Measurements from ENCODE around the gene CNPY4.

The CNPY4 gene, protein sequence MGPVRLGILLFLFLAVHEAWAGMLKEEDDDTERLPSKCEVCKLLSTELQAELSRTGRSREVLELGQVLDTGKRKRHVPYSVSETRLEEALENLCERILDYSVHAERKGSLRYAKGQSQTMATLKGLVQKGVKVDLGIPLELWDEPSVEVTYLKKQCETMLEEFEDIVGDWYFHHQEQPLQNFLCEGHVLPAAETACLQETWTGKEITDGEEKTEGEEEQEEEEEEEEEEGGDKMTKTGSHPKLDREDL

DNA sequence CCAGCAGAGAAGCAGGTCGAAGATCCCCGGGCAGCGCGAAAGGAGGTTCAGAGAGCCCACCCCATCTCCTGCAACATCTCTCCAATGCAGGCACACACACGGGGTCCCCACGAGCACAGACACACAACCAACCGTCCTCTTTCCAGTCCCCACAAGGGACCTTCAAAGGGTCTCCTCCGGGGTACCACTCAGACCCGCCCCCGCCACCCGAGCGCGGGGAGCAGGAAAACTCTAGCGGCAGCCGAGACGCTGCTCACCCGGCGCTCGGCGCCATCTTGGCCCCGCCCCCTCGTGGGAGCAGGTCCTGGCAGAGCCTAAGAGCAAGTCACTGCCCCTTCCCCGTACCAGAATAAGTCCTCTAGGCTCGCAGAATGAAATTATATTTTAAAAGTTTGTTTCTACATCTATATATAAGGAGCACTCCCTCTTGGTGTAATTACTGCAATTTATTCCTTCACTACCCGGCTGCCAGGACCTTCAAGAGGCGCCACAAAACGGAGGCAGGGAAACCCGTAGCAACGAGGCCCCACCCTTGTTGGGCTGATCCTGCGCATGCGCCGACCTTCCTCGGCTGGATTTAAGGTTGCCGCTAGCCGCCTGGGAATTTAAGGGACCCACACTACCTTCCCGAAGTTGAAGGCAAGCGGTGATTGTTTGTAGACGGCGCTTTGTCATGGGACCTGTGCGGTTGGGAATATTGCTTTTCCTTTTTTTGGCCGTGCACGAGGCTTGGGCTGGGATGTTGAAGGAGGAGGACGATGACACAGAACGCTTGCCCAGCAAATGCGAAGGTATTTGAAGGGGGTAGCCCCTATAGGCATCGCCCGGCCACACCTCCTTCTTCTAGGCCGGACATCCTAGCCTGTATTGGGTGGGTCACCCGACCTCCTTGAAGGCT, at the start of gene CNPY4, which contains the start of gene TAF6:
CNPY4 (plus strand) TSS at position 563 of the 898 bp plus-strand sequence; CDS start at position 674, 111 bp downstream.
TAF6 (minus strand) TSS at position 287 of the 898 bp plus-strand sequence. CDS start 5,149 bp downstream, outside the sequence.
- in situ Hi-C loops (cut with MboI; ENCODE audit: low sequenced_read_pairs), result no loop called here

DNA sequence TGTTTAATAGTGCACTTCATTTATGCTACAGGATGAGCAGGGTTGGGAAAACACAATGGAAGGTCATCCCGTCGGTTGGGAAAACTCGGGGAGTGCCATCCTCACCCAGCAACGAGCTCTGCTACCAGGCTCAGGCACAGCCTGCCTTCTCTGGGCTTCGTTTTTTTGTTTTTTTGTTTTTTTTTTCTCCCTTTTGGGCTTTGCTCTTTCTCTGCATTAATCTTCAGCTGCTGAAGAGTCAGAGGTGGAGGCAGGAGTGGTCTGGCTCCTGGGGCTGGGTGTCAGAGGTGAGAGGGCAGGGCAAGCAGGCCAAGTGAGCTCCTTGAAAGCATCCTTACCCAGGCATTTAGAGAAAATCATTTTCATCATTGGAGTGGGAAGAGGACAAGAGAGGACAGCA, 49.4 kb upstream of the CNPY4 start:
- in situ Hi-C loops (cut with MboI; ENCODE audit: low sequenced_read_pairs), result no loop called here

DNA sequence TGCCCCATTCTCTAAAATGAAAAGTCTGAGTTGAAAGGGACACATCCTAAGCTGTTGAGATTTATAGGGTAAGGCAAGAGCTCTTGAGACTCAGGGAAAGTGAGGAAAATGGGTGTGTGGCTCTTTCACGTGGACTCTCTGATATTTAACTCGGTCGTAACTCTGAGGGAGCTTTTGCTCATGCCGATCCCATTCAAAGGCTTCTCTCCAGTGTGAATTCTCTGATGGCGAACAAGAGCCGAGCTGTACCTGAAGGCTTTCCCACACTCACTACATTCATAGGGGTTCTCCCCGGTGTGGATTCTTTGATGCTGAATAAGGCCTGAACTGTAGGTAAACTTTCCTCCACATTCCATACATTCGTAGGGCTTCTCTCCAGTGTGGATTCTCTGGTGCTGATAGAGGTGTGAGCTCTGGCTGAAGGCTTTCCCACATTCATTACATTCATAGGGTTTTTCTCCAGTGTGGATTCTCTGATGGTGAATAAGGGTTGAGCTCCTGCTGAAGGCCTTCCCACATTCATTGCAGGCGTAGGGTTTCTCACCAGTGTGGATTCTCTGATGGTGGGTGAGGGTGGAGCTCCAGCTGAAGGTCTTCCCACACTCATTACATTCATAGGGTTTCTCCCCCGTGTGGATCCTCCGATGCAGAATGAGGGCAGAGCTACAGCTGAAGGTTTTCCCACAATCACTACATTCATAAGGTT, 48.3 kb upstream of the CNPY4 start:
- in situ Hi-C loops (cut with MboI; ENCODE audit: low sequenced_read_pairs), result no loop called here

DNA sequence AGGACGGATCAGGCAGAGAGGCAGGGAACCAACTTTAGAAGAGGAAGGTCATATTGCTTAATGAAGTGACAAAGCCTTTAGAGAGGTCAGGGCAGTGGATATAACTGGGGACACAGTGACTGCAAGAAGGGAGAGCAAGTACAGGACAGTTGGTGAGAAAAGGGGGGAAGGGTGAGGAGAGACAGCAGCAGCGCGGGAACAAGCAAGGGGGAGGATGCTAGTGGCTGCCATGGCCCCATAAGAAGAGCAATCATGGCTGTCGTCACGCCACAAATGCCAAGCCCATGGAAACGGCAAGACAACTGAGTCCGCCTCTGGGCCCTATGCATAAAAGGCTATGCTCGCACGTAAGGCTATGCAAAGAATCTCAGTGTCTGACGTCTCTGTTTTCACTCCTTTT, 47.0 kb upstream of the CNPY4 start:
- in situ Hi-C loops (cut with MboI; ENCODE audit: low sequenced_read_pairs), result no loop called here

DNA sequence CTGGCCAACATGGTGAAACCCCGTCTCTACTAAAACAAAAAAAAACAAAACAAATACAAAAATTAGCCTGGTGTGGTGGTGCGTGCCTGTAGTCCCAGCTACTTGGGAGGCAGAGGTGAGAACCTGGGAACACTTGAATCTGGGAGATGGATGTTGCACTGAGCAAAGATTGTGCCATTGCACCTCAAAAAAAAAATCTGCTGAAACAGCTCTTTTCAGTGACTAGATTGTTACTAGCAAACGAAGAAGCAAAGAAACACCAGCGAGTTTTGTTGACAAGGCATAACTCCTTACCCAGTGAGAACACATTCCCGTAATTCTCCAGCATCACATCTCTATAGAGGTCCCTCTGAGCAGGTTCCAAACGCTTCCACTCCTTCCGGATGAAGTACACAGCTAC, 44.6 kb upstream of the CNPY4 start:
- in situ Hi-C loops (cut with MboI; ENCODE audit: low sequenced_read_pairs), result no loop called here

DNA sequence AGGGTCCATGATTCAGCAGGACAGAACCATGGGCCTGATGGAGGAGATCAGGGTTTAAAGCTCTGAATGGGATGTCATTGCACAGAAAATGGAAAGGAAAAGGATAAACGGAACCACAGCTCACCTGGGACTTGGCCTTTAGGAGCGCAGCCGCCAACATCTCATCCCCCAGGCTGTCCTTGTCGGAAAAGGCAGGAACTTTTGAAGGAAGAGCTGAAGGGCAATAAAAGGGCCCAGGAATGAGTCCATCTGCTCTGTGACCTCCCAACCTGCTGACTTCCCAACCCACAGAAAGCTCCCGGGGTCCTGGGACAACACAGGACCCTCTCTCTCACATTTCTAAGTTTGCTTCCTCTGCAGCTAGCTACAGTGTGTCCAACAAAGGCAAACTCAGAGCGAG, 44.0 kb upstream of the CNPY4 start:
- in situ Hi-C loops (cut with MboI; ENCODE audit: low sequenced_read_pairs), result no loop called here

DNA sequence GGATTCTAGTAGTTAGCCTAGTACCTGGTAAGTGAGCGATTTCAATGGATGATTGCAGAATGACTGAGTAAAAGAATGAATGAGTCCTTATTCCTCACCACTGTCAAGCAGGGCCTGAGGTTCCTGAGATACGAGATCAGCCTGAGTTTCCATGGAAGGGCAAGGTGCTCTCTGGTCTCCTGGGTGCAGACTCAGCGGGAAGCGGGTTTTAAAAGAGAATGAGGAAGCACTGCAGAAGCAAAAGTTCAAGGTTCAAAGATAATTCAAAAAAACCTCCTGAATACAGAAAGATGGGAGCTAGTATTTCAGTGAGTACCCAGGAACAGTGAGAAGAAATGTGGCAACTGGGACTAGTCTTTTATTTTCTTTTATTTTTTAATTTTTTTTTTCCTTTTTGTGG, 42.2 kb upstream of the CNPY4 start:
- in situ Hi-C loops (cut with MboI; ENCODE audit: low sequenced_read_pairs), result no loop called here

DNA sequence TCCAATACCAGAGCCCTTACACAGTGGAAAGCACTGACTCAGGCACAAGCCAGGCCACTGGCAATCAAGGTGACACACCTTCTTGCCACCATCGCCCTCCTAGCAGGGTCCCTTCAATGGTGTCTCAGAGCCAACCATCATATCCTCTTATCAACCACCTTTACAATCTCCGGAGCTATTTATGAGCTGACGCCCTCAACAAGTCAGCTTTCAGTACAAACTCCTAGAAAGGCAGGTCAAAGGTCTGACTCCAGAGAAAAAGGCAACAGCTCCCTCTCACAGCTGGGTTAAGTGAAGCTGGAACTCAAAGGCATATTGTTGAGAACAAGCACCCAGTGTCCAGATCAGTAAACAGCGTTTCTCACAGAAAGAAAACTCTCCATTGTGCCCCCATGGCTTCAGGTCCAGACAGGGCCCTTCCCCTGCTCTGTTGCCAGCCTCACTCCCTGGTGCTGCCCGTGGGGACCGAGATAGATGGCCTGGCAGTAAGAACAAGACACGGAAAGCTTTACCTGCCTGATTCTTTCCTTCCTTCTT, 40.3 kb upstream of the CNPY4 start:
- in situ Hi-C loops (cut with MboI; ENCODE audit: low sequenced_read_pairs), result no loop called here

DNA sequence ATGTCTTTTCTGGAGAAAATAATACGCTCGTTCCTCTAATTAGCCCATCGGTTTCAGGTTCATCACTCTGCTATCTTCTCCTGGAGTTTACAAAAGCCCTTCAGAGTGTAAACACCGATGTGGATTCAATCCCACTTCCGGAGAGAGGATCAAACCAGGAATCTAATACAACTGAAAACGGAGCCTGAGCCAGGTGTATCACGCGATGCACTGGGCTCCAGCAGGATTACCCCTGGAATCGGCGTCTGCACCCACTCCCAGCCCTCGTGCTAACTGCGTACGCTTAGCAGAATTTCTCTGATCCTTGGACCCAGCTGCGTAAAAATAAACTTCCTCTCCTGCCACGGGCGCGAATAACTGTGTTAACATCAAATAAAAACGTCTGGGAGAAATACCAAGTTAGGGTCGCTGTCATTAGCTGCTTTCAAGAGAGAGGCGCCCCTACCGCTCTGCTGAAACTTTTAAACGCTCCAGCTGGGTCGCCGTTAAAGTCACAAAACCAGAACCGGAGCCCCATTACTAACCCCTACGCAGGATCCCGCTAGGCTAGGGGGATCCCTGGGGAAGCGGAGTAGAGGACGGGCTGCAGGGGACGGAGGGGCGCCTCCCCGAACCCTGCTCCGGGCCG, 38.4 kb upstream of the CNPY4 start:
- in situ Hi-C loops (cut with MboI; ENCODE audit: low sequenced_read_pairs), result no loop called here

DNA sequence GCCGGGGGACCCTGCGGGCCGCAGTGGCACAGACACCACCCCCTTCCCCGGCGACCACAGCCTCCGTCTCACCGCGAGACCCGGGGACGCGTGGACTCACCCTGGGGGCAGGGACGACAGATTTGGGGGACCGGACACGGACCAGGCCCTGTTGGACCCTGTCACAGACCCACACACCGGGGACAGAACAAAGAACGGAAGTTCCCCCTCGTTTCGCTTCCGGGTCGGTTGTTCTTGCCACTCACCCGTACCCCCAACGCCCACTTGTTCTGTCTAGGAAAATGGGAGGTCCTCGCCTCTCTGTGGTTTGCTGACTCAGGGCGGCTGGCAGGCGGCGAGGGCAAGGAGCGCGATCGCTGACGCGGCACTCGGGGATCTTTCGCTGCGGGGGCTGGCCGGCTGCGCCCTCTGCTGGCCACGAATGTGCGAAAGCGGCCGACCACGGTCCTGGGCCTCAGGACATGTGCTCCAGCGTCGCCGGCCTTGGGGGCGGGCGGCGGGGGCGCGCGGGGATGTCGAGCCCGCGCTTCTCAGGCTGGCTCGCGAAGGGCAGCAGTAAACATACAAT, 37.8 kb upstream of the CNPY4 start, which contains the start of gene ZNF3:
ZNF3 (minus strand) TSS at position 189 of the 568 bp plus-strand sequence. CDS start 4,366 bp downstream, outside the sequence.
- in situ Hi-C loops (cut with MboI; ENCODE audit: low sequenced_read_pairs), result no loop called here

DNA sequence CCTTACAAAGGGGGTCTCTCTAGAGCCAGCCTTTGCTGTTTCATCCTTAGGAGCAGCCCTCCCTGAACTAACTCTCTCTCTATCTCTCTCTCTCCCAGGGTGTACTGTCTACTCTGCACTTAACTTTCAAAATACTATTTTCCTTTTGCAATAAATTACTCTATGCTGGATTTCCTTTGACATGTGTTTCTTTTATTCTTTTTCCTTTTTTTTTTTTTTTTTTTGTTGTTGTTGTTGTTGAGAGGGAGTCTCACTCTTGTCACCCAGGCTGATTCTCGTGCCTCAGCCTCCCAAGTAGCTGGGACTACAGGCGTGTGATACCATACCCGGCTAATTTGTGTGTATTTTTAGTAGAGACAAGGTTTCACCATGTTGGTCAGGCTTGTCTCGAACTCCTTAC, 36.5 kb upstream of the CNPY4 start:
- in situ Hi-C loops (cut with MboI; ENCODE audit: low sequenced_read_pairs), result no loop called here

DNA sequence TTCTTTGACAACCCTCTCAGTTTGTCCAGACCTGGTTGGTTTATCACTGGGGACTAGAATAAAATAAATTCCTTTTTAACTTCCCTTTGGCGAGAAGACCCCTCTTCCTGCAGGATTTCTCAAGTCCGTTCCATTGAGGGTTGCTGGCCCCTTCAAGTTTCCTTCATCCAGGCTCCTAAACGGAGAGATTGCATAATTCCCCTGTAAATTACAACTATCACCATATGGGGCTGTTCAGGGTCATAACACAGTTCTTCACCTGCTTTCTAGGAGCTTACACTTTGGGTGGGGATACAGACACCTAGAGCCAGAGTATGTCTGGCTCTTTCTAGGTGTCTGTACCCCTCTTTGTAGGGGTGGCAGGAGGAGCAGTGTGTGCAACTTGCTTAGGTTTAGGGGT, 33.9 kb upstream of the CNPY4 start:
- in situ Hi-C loops (cut with MboI; ENCODE audit: low sequenced_read_pairs), result no loop called here

DNA sequence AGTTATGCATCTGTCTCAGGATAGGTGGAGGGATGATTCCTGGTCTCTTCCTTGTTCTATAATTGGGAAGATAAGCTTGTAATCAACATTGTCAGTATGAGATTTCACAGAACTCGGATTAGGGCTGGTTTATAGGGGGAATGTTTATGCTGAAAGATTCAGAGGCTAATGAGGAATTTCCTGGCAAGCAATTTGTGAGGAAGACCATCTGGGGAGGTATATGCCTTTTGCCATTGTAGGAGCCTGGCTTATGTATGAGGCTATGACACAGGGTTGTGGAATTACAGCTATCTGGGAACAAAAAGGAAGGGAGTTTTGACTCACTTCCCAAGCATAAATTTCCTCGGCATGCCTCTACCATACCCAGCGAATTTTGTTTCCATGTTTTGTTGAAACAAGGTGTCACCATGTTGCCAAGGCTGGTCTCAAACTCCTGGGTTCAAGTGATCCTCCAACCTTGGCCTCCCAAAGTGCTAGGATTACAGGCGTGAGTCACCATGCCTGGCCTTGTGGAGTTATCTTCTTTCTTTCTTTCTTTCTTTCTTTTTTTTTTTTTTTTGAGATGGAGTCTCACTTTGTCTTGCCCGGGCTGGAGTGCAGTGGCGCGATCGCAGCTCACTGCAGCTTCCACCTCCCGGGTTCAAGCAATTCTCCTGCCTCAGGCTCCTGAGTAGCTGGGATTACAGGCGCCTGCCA, 32.2 kb upstream of the CNPY4 start:
- in situ Hi-C loops (cut with MboI; ENCODE audit: low sequenced_read_pairs), result no loop called here

DNA sequence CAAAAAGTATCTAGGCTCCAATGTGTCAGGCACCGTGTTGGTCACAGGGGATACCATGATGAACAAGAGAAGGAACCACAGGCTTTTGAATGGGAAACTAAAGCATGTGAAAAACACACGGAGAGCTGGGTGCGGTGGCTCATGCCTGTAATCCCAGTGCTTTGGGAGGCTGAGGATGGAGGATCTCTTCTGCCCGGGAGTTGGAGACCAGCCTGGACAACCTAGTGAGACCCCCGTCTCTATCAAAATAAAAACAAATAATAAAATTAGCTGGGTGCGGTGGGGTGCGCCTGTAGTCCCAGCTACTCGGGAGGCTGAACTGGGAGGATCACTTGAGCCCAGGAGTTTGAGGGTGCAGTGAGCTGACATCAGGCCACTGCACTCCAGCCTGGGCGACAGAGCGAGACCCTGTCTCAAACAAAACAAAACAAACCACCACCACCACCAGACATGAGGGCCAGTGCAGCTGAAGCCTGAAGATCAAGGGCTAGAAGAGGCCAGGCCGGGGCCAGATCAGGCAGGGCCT, 31.3 kb upstream of the CNPY4 start:
- in situ Hi-C loops (cut with MboI; ENCODE audit: low sequenced_read_pairs), result no loop called here

DNA sequence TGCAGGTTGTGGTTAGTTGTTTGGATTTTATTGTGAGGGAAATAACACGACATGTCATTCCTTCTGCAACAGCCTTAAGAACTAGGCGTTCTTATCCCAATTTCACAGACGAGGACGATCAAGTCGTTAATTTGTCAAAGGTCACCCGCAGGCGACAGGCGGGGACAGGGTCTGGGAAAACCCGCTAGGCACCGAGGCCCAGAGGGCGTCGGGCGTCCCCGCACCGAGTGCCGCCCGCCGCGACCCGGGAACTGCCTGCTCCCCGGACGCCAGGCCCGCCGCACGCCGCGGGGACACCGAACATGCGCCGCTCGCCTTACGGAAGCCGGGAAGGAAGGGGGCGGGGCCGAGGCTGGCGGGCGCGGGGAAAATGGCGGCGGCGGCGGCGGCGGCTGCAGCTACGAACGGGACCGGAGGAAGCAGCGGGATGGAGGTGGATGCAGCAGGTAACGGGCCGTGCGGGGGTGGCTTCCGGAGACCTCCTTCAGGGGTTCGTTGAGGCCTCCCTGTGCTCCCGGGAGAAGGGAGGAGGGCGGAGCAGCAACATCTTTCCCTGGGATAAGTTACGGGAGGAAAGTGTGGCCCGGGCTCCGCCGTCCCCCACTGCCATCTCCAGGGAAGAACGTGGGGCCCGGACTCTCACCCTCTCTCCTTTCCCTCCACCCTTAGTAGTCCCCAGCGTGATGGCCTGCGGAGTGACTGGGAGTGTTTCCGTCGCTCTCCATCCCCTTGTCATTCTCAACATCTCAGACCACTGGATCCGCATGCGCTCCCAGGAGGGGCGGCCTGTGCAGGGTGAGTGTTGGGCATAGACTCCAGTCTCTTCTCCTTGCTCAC, 30.6 kb upstream of the CNPY4 start, which contains the start of gene COPS6:
COPS6 (plus strand) TSS at position 349 of the 837 bp plus-strand sequence; CDS start at position 371, 22 bp downstream.
- in situ Hi-C loops (cut with MboI; ENCODE audit: low sequenced_read_pairs), result no loop called here

DNA sequence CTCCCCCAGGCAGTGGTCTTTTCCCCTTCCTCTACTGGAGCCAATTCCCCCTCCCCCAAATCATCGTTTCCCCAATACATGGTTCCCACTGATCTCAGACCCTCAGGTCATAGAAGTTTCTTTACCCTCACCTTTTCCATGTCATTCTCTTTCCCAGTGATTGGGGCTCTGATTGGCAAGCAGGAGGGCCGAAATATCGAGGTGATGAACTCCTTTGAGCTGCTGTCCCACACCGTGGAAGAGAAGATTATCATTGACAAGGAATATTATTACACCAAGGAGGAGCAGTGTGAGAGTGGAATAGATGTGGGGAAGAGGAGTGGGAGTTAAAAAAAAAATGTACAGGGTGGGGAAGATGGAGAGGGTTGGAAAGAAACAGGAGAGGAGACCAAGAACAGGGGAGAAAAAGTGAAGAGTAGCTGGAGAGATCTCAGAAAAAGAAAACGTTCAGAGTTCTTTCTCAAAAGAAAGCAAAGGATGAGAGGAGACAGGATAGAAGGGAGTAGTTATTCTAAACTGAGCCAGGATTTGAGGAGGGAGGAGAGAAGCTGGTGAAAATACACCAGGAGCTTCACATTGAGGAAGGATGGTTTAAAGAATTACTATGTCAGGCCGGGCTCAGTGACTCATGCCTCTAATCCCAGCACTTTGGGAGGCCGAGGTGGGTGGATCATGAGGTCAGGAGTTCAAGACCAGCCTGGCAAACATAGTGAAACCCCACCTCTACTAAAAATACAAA, 29.8 kb upstream of the CNPY4 start:
- in situ Hi-C loops (cut with MboI; ENCODE audit: low sequenced_read_pairs), result no loop called here

DNA sequence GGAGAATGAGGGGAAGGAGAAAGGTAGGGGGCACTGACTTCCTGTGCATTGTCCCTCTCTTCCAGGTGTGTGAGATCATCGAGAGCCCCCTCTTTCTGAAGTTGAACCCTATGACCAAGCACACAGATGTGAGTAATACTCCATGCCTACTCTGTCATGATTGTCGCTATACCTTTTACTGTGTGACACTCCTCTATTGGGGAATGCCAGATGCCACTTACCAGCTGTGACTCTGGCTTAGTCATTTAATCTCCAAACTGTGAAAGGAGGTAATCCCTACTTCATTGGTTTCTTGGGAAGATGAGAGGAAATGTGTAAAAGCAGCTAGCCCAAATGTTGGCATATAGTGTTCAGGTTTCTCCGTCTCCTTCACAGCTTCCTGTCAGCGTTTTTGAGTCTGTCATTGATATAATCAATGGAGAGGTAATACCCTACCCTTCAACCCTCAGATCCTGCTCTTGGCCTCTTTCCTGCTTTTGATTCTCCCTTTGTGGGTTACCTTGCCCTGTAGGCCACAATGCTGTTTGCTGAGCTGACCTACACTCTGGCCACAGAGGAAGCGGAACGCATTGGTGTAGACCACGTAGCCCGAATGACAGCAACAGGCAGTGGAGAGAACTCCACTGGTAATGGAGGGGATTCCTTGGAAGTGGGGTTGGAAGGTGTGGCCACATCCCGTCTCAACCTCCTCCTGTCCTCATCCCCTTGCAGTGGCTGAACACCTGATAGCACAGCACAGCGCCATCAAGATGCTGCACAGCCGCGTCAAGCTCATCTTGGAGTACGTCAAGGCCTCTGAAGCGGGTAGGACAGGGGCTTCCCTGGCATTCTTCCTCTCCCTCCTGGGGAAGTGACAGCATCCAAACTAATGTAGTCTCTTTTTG, 28.7 kb upstream of the CNPY4 start:
- in situ Hi-C loops (cut with MboI; ENCODE audit: low sequenced_read_pairs), result no loop called here

Data from HL-60/S4 (cell line).